Right lobe of liver (tissue), 4 donors: ENCODE data around the gene PTP4A2.

Source experiments
- POLR2A ChIP-seq: fragments of 450-650 bp; IDR thresholded peaks from one replicate; pipeline ENCODE4 v1.6.1; 2017; ENCODE audit warnings: antibody characterized with exemption, mild to moderate bottlenecking
- TF ChIP-seq, protein P1 (sequence below), 4 donors: fragments of 200-600 bp in 3 of 4; fragments of 450-650 bp in 1 of 4; IDR thresholded peaks; one replicate each; pipeline versions ENCODE4 v1.5.1 to v1.8.0; 2016 to 2022; ENCODE audit warnings: antibody characterized with exemption in 4 of 4, mild to moderate bottlenecking in 2 of 4
- donor health status: DM: no; HTN: no; CAD: no.
- donor health status: DM: no; HTN: no; CAD: no.
- donor health status: DM: no; HTN: yes; CAD: no.

GRCh38 chr1:31883357-31883942 lies 54.7 kb downstream of the PTP4A2 start:
- TF ChIP-seq, protein P1, sequence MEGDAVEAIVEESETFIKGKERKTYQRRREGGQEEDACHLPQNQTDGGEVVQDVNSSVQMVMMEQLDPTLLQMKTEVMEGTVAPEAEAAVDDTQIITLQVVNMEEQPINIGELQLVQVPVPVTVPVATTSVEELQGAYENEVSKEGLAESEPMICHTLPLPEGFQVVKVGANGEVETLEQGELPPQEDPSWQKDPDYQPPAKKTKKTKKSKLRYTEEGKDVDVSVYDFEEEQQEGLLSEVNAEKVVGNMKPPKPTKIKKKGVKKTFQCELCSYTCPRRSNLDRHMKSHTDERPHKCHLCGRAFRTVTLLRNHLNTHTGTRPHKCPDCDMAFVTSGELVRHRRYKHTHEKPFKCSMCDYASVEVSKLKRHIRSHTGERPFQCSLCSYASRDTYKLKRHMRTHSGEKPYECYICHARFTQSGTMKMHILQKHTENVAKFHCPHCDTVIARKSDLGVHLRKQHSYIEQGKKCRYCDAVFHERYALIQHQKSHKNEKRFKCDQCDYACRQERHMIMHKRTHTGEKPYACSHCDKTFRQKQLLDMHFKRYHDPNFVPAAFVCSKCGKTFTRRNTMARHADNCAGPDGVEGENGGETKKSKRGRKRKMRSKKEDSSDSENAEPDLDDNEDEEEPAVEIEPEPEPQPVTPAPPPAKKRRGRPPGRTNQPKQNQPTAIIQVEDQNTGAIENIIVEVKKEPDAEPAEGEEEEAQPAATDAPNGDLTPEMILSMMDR (IDR thresholded peaks at IDR 0.05): no peak
- TF ChIP-seq POLR2A: no peak
